Peyer's patch (tissue), 4 donors: ENCODE measurements around the gene HNRNPLL.

Experiments
- CTCF ChIP-seq, 6 experiments: fragments of 450-650 bp in 4 of 6; fragments of 200-600 bp in 2 of 6; sonication (generic) in 1 of 6; IDR thresholded peaks; one replicate each; pipeline ENCODE4 v1.5.1; 2017 to 2019; ENCODE audit warnings: antibody characterized with exemption in 6 of 6, mild to moderate bottlenecking in 3 of 6, moderate library complexity in 1 of 6
- POLR2A ChIP-seq, 2 donors: fragments of 450-650 bp; IDR thresholded peaks; one replicate each; pipeline ENCODE4 v1.5.1; 2017; ENCODE audit warnings: antibody characterized with exemption in 2 of 2, mild to moderate bottlenecking in 2 of 2, moderate library complexity in 2 of 2

GRCh38 chr2:38622210-38622609 lies 19.5 kb upstream of the HNRNPLL start:
- TF ChIP-seq POLR2A (IDR thresholded peaks at IDR 0.05), result no peak
- no peak for TF ChIP-seq CTCF (IDR thresholded peaks at IDR 0.05)
